SK-N-SH (cell line): Measurements from ENCODE around the gene SNX24. TPM values are rescaled to one million over a fixed set of nuclear protein-coding genes. Genes with fewer than 3 reads are reported as not detected.

ENCODE experiments used
- CTCF ChIA-PET: fragments of 300-600, 350-600 bp; formaldehyde crosslinking; extraction: SDS; loops from one replicate; lab custom pipeline; 2021; lab: Yijun Ruan, JAX
- POLR2A ChIA-PET: fragments of 350-600 bp; sonication (Branson Sonifier 250); formaldehyde crosslinking; extraction: SDS; loops from one replicate; lab custom pipeline; 2020; ENCODE audit warnings: antibody characterized with exemption, inconsistent platforms; lab: Yijun Ruan, JAX
- DNase-seq: peaks from one replicate; pipeline ENCODE4 v3.0.0; 2012
- H2AFZ ChIP-seq: fragments of 200-600 bp; sonication (generic); 2 replicates; pipeline ENCODE4 v1.8.1; 2016; ENCODE audit warnings: antibody characterized with exemption, mild to moderate bottlenecking, low read depth
- H3F3A ChIP-seq: fragments of 200-600 bp; sonication (generic); replicated peaks from 2 replicates; pipeline ENCODE3; 2016; ENCODE audit warnings: antibody characterized with exemption, mild to moderate bottlenecking; ENCODE audit not compliant: insufficient read depth
- H3K27ac ChIP-seq, 2 experiments: fragments of 200-500 bp in 1 of 2; fragments of 200-600 bp in 1 of 2; sonication (Bioruptor generic) in 1 of 2; sonication (generic), shearing (Covaris generic) in 1 of 2; 2 replicates each; pipeline versions ENCODE4 v1.5.1 to v1.6.1; 2014 to 2016; ENCODE audit warnings: low read depth in 2 of 2, inconsistent platforms in 1 of 2, low read length in 1 of 2, mild to moderate bottlenecking in 1 of 2, mixed read lengths in 1 of 2
- H3K27me3 ChIP-seq: fragments of 200-600 bp; sonication (generic), shearing (Covaris generic); 2 replicates; pipeline ENCODE4 v1.6.1; 2016; ENCODE audit warnings: mixed run types; ENCODE audit not compliant: insufficient read depth
- H3K36me3 ChIP-seq, 2 experiments: fragments of 200-500 bp in 1 of 2; fragments of 200-600 bp in 1 of 2; sonication (Bioruptor generic) in 1 of 2; sonication (generic) in 1 of 2; replicated peaks in 1 of 2; 2 replicates each; pipeline versions ENCODE3 to v1.5.1; 2014 to 2016; ENCODE audit warnings: low read length in 1 of 2, mild to moderate bottlenecking in 1 of 2; ENCODE audit not compliant: insufficient read depth in 2 of 2, control insufficient read depth in 1 of 2
- H3K4me1 ChIP-seq, 2 experiments: fragments of 200-500 bp in 1 of 2; fragments of 200-600 bp in 1 of 2; sonication (Bioruptor generic) in 1 of 2; sonication (generic), shearing (Covaris generic) in 1 of 2; 2 replicates each; pipeline versions ENCODE4 v1.5.1 to v1.6.1; 2014 to 2016; ENCODE audit warnings: low read depth in 1 of 2, low read length in 1 of 2, mixed run types in 1 of 2; ENCODE audit not compliant: insufficient read depth in 2 of 2, control insufficient read depth in 1 of 2
- H3K4me2 ChIP-seq: fragments of 200-600 bp; sonication (generic), shearing (Covaris generic); 2 replicates; pipeline ENCODE4 v1.6.1; 2017; ENCODE audit warnings: mixed run types
- H3K4me3 ChIP-seq, 2 experiments: fragments of 200-500 bp in 1 of 2; fragments of 200-600 bp in 1 of 2; sonication (Bioruptor generic) in 1 of 2; sonication (generic), shearing (Covaris generic) in 1 of 2; 2 replicates each; pipeline versions ENCODE4 v1.5.1 to v1.8.1; 2014 to 2016; ENCODE audit warnings: low read depth in 2 of 2, inconsistent platforms in 1 of 2, low read length in 1 of 2, mild to moderate bottlenecking in 1 of 2, mixed read lengths in 1 of 2, moderate library complexity in 1 of 2
- H3K79me2 ChIP-seq: fragments of 200-600 bp; sonication (generic); 2 replicates; pipeline ENCODE4 v1.8.1; 2017; ENCODE audit warnings: mild to moderate bottlenecking; ENCODE audit not compliant: insufficient read depth
- H3K9ac ChIP-seq: fragments of 200-600 bp; sonication (generic); 2 replicates; pipeline ENCODE4 v1.6.1; 2017; ENCODE audit warnings: mixed run types
- H3K9me2 ChIP-seq: fragments of 200-600 bp; sonication (generic); 2 replicates; pipeline ENCODE4 v1.6.1; 2017; ENCODE audit warnings: mixed run types
- H3K9me3 ChIP-seq: fragments of 200-600 bp; sonication (generic); 2 replicates; pipeline ENCODE4 v1.6.1; 2017; ENCODE audit warnings: mixed run types, mild to moderate bottlenecking, moderate library complexity
- H4K20me1 ChIP-seq: fragments of 200-600 bp; sonication (generic); 2 replicates; pipeline ENCODE4 v1.6.1; 2017; ENCODE audit warnings: mild to moderate bottlenecking, mixed run types; ENCODE audit not compliant: insufficient read depth
- CHD2 ChIP-seq: fragments of 150-350 bp; IDR thresholded peaks from 2 replicates; pipeline ENCODE4 v1.6.1; 2018; ENCODE audit warnings: low read length; ENCODE audit not compliant: partially characterized antibody
- ELF1 ChIP-seq: IDR thresholded peaks from 2 replicates; pipeline ENCODE4 v1.4.0; 2012
- EP300 ChIP-seq, 2 experiments: IDR thresholded peaks; 2 replicates each; pipeline versions ENCODE4 v1.4.0 to v1.6.1; 2012; ENCODE audit warnings: borderline replicate concordance in 1 of 2, low read depth in 1 of 2, low read length in 1 of 2
- EZH2phosphoT487 ChIP-seq: fragments of 200-600 bp; sonication (generic); IDR thresholded peaks from 2 replicates; pipeline ENCODE4 v1.6.1; 2017; ENCODE audit warnings: low read depth, mixed run types, mild to moderate bottlenecking, antibody characterized with exemption, moderate library complexity, borderline replicate concordance
- FOXJ3 ChIP-seq: sonication (generic); formaldehyde crosslinking; IDR thresholded peaks from 2 replicates; pipeline ENCODE4 v1.5.1; 2020; ENCODE audit warnings: mild to moderate bottlenecking, missing genetic modification reagents
- GABPA ChIP-seq: IDR thresholded peaks from 2 replicates; pipeline ENCODE4 v1.4.0; 2012; ENCODE audit warnings: low read depth, mild to moderate bottlenecking
- GATA2 ChIP-seq: sonication (generic); formaldehyde crosslinking; IDR thresholded peaks from 2 replicates; pipeline ENCODE4 v1.5.0; 2020; ENCODE audit warnings: mild to moderate bottlenecking, missing genetic modification reagents
- JUND ChIP-seq: IDR thresholded peaks from 2 replicates; pipeline ENCODE4 v1.4.0; 2012
- MXI1 ChIP-seq: IDR thresholded peaks from 2 replicates; pipeline ENCODE4 v1.6.1; 2012; ENCODE audit warnings: mild to moderate bottlenecking, low read depth, low read length, improper control_type of control experiment
- NFIC ChIP-seq: IDR thresholded peaks from 2 replicates; pipeline ENCODE4 v1.4.0; 2012; ENCODE audit warnings: borderline replicate concordance
- NRF1 ChIP-seq: IDR thresholded peaks from 2 replicates; pipeline ENCODE4 v1.6.1; 2012; ENCODE audit warnings: low read depth, mild to moderate bottlenecking, low read length
- RAD21 ChIP-seq: IDR thresholded peaks from 2 replicates; pipeline ENCODE4 v1.6.1; 2012; ENCODE audit warnings: mild to moderate bottlenecking, low read length
- RCOR1 ChIP-seq: fragments of 150-350 bp; IDR thresholded peaks from 2 replicates; pipeline ENCODE4 v1.6.1; 2017; ENCODE audit warnings: antibody characterized with exemption, low read length
- RFX5 ChIP-seq: IDR thresholded peaks from 2 replicates; pipeline ENCODE4 v1.6.1; 2012; ENCODE audit warnings: mild to moderate bottlenecking, improper control_type of control experiment, low read length
- RXRA ChIP-seq: IDR thresholded peaks from 2 replicates; pipeline ENCODE4 v1.4.0; 2012; ENCODE audit warnings: low read depth, mild to moderate bottlenecking, borderline replicate concordance
- SMC3 ChIP-seq: IDR thresholded peaks from 2 replicates; pipeline ENCODE4 v1.6.1; 2012; ENCODE audit warnings: low read depth, low read length, improper control_type of control experiment
- TAF1 ChIP-seq: IDR thresholded peaks from 2 replicates; pipeline ENCODE4 v1.6.1; 2012; ENCODE audit warnings: low read depth, mild to moderate bottlenecking, low read length, moderate library complexity, borderline replicate concordance
- TCF12 ChIP-seq: IDR thresholded peaks from 2 replicates; pipeline ENCODE4 v1.4.0; 2012
- TEAD4 ChIP-seq: IDR thresholded peaks from 2 replicates; pipeline ENCODE4 v1.4.0; 2012; ENCODE audit warnings: mild to moderate bottlenecking, borderline replicate concordance; ENCODE audit not compliant: insufficient read depth
- YY1 ChIP-seq: IDR thresholded peaks from 2 replicates; pipeline ENCODE4 v1.4.0; 2012; ENCODE audit warnings: low read depth, mild to moderate bottlenecking
- WGBS: methylation state at CpG from one replicate; pipeline ENCODE4 v1.1.6; 2017; ENCODE audit warnings: low lambda C conversion rate; 5-methylcytosine and 5-hydroxymethylcytosine counted together
- polyA plus RNA-seq, 3 experiments: library from polyadenylated mRNA; depleted of rRNA; stranded (reverse); fragments of >200 nt; gene quantifications; 2 replicates each; pipeline ENCODE4 v1.2.3, GENCODE V29; 2012
- TF ChIP-seq, protein P1 (sequence below): fragments of 150-350 bp; IDR thresholded peaks from 2 replicates; pipeline ENCODE4 v1.6.1; 2017; ENCODE audit warnings: antibody characterized with exemption, low read length, low read depth, borderline replicate concordance
- TF ChIP-seq, protein P2 (sequence below): fragments of 150-350 bp; IDR thresholded peaks from 2 replicates; pipeline ENCODE4 v1.6.1; 2016; ENCODE audit warnings: mild to moderate bottlenecking, low read depth, low read length
- TF ChIP-seq, protein P3 (sequence below): IDR thresholded peaks from 2 replicates; pipeline ENCODE4 v1.6.1; 2012; ENCODE audit warnings: mild to moderate bottlenecking, low read depth, low read length, moderate library complexity

Gene SNX24
- polyA plus RNA-seq, 1 of the 3 experiments (the other 2 are of a cell fraction) = 8.2 TPM

DNA sequence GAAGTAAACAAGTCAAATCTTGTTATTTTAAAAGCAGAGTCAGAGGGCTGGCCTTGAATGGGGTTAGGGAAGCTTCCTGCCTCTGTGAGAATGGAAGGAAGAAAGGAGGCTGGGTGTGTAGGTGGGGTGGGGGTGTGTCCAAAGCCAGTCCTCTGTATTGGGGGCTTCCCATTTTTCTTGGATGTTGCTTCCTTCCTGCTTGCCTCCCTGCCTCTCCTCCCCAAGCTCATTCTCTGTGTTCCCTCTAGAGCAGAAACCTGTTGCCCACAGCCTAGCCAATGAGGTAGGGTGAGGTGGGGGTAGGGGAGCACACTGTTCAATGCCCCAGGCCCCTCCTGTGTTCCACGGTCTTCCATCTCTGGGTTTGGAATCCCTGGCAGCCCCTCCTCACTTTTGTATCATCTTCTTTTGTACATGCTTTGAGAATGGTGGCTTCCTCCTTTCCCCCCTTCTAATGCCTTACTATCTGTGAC, 39.7 kb downstream of the SNX24 start:
- TF ChIP-seq, protein P1, sequence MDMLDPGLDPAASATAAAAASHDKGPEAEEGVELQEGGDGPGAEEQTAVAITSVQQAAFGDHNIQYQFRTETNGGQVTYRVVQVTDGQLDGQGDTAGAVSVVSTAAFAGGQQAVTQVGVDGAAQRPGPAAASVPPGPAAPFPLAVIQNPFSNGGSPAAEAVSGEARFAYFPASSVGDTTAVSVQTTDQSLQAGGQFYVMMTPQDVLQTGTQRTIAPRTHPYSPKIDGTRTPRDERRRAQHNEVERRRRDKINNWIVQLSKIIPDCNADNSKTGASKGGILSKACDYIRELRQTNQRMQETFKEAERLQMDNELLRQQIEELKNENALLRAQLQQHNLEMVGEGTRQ = no peak
- TF ChIP-seq, protein P2, sequence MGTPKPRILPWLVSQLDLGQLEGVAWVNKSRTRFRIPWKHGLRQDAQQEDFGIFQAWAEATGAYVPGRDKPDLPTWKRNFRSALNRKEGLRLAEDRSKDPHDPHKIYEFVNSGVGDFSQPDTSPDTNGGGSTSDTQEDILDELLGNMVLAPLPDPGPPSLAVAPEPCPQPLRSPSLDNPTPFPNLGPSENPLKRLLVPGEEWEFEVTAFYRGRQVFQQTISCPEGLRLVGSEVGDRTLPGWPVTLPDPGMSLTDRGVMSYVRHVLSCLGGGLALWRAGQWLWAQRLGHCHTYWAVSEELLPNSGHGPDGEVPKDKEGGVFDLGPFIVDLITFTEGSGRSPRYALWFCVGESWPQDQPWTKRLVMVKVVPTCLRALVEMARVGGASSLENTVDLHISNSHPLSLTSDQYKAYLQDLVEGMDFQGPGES = no peak
- no peak for TF ChIP-seq ELF1
- no peak for TF ChIP-seq CHD2
- TF ChIP-seq RFX5 = no peak
- no peak for TF ChIP-seq EP300 (IDR thresholded peaks at IDR 0.05; ENCODE audit: borderline replicate concordance in 1 of 2, low read depth in 1 of 2, low read length in 1 of 2)
- TF ChIP-seq FOXJ3 (CRISPR knock-in tag) = no peak
- TF ChIP-seq RAD21 = no peak
- no peak for TF ChIP-seq SMC3
- no peak for TF ChIP-seq NRF1
- TF ChIP-seq TEAD4 = no peak
- no peak for TF ChIP-seq RCOR1
- TF ChIP-seq TCF12 = no peak
- no peak for TF ChIP-seq JUND
- no peak for TF ChIP-seq TAF1
- TF ChIP-seq GABPA = no peak
- no peak overlapping the region for H3K27ac ChIP-seq
- H4K20me1 ChIP-seq = no peaks in the 10 kb centered on the region
- peaks cover 4% of the 10 kb centered on the region for H3K79me2 ChIP-seq
- H3K9me3 ChIP-seq = peaks cover 5% of the 10 kb centered on the region; the same call in 1 of the 2 replicates
- 73% methylated on average over 1 of the region's 1 CpG for WGBS
- no peaks in the 10 kb centered on the region for H3K9me2 ChIP-seq
- H2AFZ ChIP-seq = no peak overlapping the region
- no peak for DNase-seq
- H3K4me2 ChIP-seq = no peak overlapping the region
- CTCF ChIA-PET = no interaction called here
- H3F3A ChIP-seq = peaks cover 11% of the 10 kb centered on the region
- POLR2A ChIA-PET = no interaction called here
- H3K36me3 ChIP-seq = no peaks in the 10 kb centered on the region
- no peaks in the 10 kb centered on the region for H3K27me3 ChIP-seq
- no peak overlapping the region for H3K4me3 ChIP-seq
- H3K4me1 ChIP-seq = peaks cover 5 to 21% of the 10 kb centered on the region in 2 experiments; a peak in 2 of 4 replicates
- H3K9ac ChIP-seq = no peak overlapping the region

DNA sequence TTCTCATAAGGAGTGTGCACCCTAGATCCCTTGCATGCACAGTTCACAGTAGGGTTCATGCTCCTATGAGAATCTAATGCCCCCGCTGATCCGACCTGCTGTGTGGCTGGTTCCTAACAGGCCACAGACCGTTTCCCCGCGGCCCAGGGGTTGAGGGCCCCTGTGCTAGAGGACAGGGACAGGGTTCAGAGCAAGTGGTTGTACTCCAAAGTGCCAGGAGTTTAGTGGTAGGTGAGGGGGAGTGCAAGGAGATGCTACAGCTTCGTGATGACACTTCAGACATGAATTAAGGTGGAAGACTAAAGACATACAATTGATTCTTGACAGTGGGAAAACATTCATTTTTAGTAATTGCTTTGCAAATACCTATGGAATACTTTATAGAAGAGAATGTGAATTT, 40.5 kb downstream of the SNX24 start:
- H3K4me3 ChIP-seq = no peak overlapping the region
- peaks cover 5% of the 10 kb centered on the region for H3F3A ChIP-seq
- CTCF ChIA-PET = interaction anchor here (1.8 kb wide), 1 partner anchor 10 kb away, joined by 6 read pairs; no protein-coding TSS in a partner anchor
- peaks cover 5 to 13% of the 10 kb centered on the region in 2 experiments; a peak in 2 of 4 replicates for H3K4me1 ChIP-seq
- H3K9me2 ChIP-seq = no peaks in the 10 kb centered on the region
- H3K4me2 ChIP-seq = no peak overlapping the region
- no peak overlapping the region for H3K9ac ChIP-seq
- WGBS = 98% methylated on average over 6 of the region's 6 CpGs
- DNase-seq = no peak
- no peaks in the 10 kb centered on the region for H4K20me1 ChIP-seq
- no peak overlapping the region for H3K27ac ChIP-seq
- H3K36me3 ChIP-seq = no peaks in the 10 kb centered on the region
- POLR2A ChIA-PET = no interaction called here
- no peak overlapping the region for H2AFZ ChIP-seq
- H3K79me2 ChIP-seq = peaks cover 10% of the 10 kb centered on the region
- no peaks in the 10 kb centered on the region for H3K27me3 ChIP-seq
- peaks cover 5% of the 10 kb centered on the region; the same call in 1 of the 2 replicates for H3K9me3 ChIP-seq
- TF ChIP-seq MXI1 = no peak
- no peak for TF ChIP-seq NRF1
- TF ChIP-seq FOXJ3 (CRISPR knock-in tag) = no peak
- no peak for TF ChIP-seq EZH2phosphoT487
- TF ChIP-seq TCF12 = no peak
- no peak for TF ChIP-seq NFIC
- TF ChIP-seq EP300 (IDR thresholded peaks at IDR 0.05; ENCODE audit: borderline replicate concordance in 1 of 2, low read depth in 1 of 2, low read length in 1 of 2) = no peak
- no peak for TF ChIP-seq RCOR1
- no peak for TF ChIP-seq GATA2 (CRISPR knock-in tag)
- TF ChIP-seq, protein P3, sequence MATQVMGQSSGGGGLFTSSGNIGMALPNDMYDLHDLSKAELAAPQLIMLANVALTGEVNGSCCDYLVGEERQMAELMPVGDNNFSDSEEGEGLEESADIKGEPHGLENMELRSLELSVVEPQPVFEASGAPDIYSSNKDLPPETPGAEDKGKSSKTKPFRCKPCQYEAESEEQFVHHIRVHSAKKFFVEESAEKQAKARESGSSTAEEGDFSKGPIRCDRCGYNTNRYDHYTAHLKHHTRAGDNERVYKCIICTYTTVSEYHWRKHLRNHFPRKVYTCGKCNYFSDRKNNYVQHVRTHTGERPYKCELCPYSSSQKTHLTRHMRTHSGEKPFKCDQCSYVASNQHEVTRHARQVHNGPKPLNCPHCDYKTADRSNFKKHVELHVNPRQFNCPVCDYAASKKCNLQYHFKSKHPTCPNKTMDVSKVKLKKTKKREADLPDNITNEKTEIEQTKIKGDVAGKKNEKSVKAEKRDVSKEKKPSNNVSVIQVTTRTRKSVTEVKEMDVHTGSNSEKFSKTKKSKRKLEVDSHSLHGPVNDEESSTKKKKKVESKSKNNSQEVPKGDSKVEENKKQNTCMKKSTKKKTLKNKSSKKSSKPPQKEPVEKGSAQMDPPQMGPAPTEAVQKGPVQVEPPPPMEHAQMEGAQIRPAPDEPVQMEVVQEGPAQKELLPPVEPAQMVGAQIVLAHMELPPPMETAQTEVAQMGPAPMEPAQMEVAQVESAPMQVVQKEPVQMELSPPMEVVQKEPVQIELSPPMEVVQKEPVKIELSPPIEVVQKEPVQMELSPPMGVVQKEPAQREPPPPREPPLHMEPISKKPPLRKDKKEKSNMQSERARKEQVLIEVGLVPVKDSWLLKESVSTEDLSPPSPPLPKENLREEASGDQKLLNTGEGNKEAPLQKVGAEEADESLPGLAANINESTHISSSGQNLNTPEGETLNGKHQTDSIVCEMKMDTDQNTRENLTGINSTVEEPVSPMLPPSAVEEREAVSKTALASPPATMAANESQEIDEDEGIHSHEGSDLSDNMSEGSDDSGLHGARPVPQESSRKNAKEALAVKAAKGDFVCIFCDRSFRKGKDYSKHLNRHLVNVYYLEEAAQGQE = no peak
- no peak for TF ChIP-seq YY1
- no peak for TF ChIP-seq RAD21
- no peak for TF ChIP-seq TAF1
- no peak for TF ChIP-seq RXRA
